SH-SY5Y (cell line): ENCODE results near the gene BMPR1B.

ENCODE experiments used
- GATA2 ChIP-seq: IDR thresholded peaks from 2 replicates; pipeline ENCODE4 v1.6.1; 2011; ENCODE audit warnings: mild to moderate bottlenecking, low read depth, low read length
- GATA3 ChIP-seq: IDR thresholded peaks from 2 replicates; pipeline ENCODE4 v1.6.1; 2011; ENCODE audit warnings: low read depth, mild to moderate bottlenecking, low read length, moderate library complexity

DNA sequence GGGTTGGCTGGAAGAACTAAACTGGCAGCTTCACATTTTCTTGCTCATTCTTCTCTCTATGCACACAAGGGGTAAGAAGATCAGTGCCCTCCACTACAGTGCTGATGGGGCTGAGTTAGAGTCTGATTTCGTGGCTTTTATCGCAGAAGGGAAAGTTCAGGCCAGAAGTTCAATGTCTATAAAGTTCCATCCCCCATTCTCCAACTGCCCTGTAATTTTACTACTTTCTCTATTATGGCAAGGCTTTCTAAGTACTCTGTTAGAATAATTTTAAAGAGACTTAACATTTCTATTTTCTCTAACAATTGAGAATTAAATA lies 293.9 kb downstream of the BMPR1B start:
- TF ChIP-seq GATA3 (no peak), GATA2 (no peak)
